ENCODE measurements around the gene PLEKHG4B. TPM values are rescaled to one million over a fixed set of nuclear protein-coding genes. Genes with fewer than 3 reads are reported as not detected.
A peak's percentile ranks its signal among the peaks of the same experiment; 100 is the strongest.

The PLEKHG4B gene
- total and polyA plus RNA-seq, 10 donors: under 0.01 to 0.51 (median 0.20) TPM; not detected in 2

- intact Hi-C loops (cut with DNase I; ENCODE audit: low total_unique reads): no loop called here
- H3K27ac ChIP-seq: no peak overlapping the region
- peaks cover 0 to 14% (median 11%) of the 10 kb centered on the region in 6 donors for H3K4me1 ChIP-seq
- no peak overlapping the region for H3K4me3 ChIP-seq
- no peak for DNase-seq
- 76 to 90% (median 83%) methylated on average over 7 of the region's 7 CpGs for WGBS, 5 donors
- TF ChIP-seq POLR2AphosphoS5 (IDR thresholded peaks at IDR 0.05): no peak
- no peak for TF ChIP-seq CTCF (IDR thresholded peaks at IDR 0.05 in 8 of 11, conservative IDR thresholded peaks at IDR 0.05 in 3 of 11)
- no peak for TF ChIP-seq POLR2A (IDR thresholded peaks at IDR 0.05)
- H3K9me3 ChIP-seq: no peaks in the 10 kb centered on the region
- H3K36me3 ChIP-seq: no peaks in the 10 kb centered on the region
- H3K27me3 ChIP-seq (replicated peaks in 1 of 7): peaks cover 0 to 31% (median 0%) of the 10 kb centered on the region in 7 donors
Observed at GRCh38 chr5:184471-184870, 92.5 kb downstream of the PLEKHG4B start.

- no peaks in the 10 kb centered on the region for H3K36me3 ChIP-seq
- peaks cover 0 to 14% (median 11%) of the 10 kb centered on the region in 6 donors for H3K4me1 ChIP-seq
- intact Hi-C loops (cut with DNase I; ENCODE audit: low total_unique reads): no loop called here
- H3K27me3 ChIP-seq (replicated peaks in 1 of 7): peaks cover 0 to 31% (median 0%) of the 10 kb centered on the region in 7 donors
- TF ChIP-seq CTCF (IDR thresholded peaks at IDR 0.05 in 8 of 11, conservative IDR thresholded peaks at IDR 0.05 in 3 of 11) (no peak), POLR2AphosphoS5 (IDR thresholded peaks at IDR 0.05) (no peak), POLR2A (IDR thresholded peaks at IDR 0.05) (no peak)
- WGBS, 5 donors: 77 to 86% (median 84%) methylated on average over 19 to 21 of the region's 21 CpGs
- H3K27ac ChIP-seq: no peak overlapping the region
- DNase-seq: peak; percentile 74
- no peak overlapping the region for H3K4me3 ChIP-seq
- H3K9me3 ChIP-seq: no peaks in the 10 kb centered on the region
Observed at GRCh38 chr5:185095-186070, 93.4 kb downstream of the PLEKHG4B start.

GRCh38 chr5:186091-187041 is 94.4 kb downstream of the PLEKHG4B start:
- peak; percentile 71 for DNase-seq
- H3K27ac ChIP-seq: no peak overlapping the region
- intact Hi-C loops (cut with DNase I; ENCODE audit: low total_unique reads): no loop called here
- H3K27me3 ChIP-seq (replicated peaks in 1 of 7): peaks cover 0 to 36% (median 3%) of the 10 kb centered on the region in 7 donors
- H3K36me3 ChIP-seq: no peaks in the 10 kb centered on the region
- H3K4me1 ChIP-seq: peaks cover 0 to 23% (median 19%) of the 10 kb centered on the region in 6 donors
- 57 to 85% (median 73%) methylated on average over 25 to 28 of the region's 28 CpGs for WGBS, 5 donors
- no peak for TF ChIP-seq POLR2AphosphoS5 (IDR thresholded peaks at IDR 0.05)
- H3K4me3 ChIP-seq: no peak overlapping the region
- no peaks in the 10 kb centered on the region for H3K9me3 ChIP-seq

- intact Hi-C loops (cut with DNase I; ENCODE audit: low total_unique reads): no loop called here
- Histone ChIP-seq H3K9me3 (no peaks in the 10 kb centered on the region), H3K27me3 (replicated peaks in 1 of 7) (peaks cover 0 to 39% (median 10%) of the 10 kb centered on the region in 7 donors), H3K4me3 (no peak overlapping the region), H3K4me1 (peaks cover 0 to 28% (median 24%) of the 10 kb centered on the region in 6 donors), H3K36me3 (no peaks in the 10 kb centered on the region), H3K27ac (no peak overlapping the region)
- peak; percentile 58 for DNase-seq
- TF ChIP-seq CTCF (IDR thresholded peaks at IDR 0.05 in 8 of 11, conservative IDR thresholded peaks at IDR 0.05 in 3 of 11) (no peak), POLR2A (IDR thresholded peaks at IDR 0.05) (no peak), POLR2AphosphoS5 (IDR thresholded peaks at IDR 0.05) (no peak)
- WGBS, 5 donors: 81 to 89% (median 83%) methylated on average over 12 to 13 of the region's 13 CpGs
Observed at GRCh38 chr5:187042-187431, 95.1 kb downstream of the PLEKHG4B start.

Data from spleen (tissue), 11 donors.